GM18499 (cell line): ENCODE measurements around the gene COL4A1.

ENCODE experiments used
- ATAC-seq: cut with Tn5 transposase; IDR thresholded peaks from one replicate; pipeline ENCODE4 v1.9.1; 2021; ENCODE audit warnings: moderate number of reproducible peaks; ENCODE audit not compliant: insufficient read depth, unreplicated experiment

The COL4A1 gene

GRCh38 chr13:110245416-110245899 lies 61.5 kb downstream of the COL4A1 start:
- ATAC-seq, result no peak

- ATAC-seq, result no peak
Observed at GRCh38 chr13:110244976-110245375, 62.0 kb downstream of the COL4A1 start.

GRCh38 chr13:110244071-110244830 lies 62.7 kb downstream of the COL4A1 start:
- no peak for ATAC-seq

DNA sequence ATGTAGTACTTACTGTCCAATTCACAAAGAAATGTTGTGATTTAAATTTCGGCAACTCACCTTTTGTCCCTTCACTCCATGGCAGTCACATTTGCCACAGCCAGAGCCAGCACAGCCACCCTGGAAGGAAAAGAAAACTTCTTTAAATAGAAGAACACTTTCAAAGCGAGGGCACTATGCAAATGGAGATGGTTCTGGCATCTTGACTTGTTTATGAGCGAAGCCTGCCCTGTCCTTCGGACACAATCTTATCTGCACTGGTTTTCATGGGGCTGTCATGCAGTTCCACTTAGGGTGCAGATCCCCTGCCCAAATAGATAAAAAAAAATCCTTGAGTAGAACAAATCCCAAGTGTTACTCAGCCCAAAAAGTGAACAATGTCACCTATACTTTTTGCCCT lies 64.3 kb downstream of the COL4A1 start:
- ATAC-seq, result no peak

DNA sequence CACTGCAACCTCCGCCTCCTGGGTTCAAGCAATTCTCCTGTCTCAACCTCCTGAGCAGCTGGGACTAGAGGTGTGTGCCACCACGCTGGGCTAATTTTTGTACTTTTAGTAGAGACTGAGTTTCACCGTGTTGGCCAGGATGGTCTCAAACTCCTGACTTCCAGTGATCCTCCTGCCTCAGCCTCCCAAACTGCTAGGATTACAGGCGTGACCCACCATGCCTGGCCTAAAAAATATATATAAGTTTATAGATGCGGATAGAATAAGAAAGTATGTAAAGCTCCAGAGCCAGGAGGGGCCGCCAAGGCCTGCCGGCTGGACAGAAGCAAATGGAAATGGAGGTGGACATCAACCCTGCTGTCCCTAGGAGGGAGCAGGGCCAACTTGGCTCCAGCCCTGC lies 66.0 kb downstream of the COL4A1 start:
- ATAC-seq, result no peak

DNA sequence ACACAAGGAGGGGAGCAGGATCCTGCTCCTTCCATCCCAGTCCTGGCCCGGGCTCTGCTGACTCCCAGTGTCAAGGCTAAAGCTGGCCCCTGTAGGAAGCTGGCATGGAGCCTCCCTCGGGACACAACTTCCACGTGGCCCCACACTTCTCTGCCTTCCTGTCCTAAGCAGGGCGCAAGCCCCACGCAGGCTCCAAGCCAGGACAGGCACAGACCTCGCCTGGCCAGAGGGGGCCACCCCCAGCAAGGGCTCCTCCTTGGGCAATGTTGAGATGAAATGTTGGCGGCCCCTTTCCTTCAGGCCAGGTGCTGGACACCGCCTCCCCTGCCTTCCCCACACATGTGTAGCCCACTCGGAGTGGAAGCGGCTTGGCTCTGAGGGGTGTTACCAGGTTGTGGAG lies 66.6 kb downstream of the COL4A1 start:
- ATAC-seq, result no peak

DNA sequence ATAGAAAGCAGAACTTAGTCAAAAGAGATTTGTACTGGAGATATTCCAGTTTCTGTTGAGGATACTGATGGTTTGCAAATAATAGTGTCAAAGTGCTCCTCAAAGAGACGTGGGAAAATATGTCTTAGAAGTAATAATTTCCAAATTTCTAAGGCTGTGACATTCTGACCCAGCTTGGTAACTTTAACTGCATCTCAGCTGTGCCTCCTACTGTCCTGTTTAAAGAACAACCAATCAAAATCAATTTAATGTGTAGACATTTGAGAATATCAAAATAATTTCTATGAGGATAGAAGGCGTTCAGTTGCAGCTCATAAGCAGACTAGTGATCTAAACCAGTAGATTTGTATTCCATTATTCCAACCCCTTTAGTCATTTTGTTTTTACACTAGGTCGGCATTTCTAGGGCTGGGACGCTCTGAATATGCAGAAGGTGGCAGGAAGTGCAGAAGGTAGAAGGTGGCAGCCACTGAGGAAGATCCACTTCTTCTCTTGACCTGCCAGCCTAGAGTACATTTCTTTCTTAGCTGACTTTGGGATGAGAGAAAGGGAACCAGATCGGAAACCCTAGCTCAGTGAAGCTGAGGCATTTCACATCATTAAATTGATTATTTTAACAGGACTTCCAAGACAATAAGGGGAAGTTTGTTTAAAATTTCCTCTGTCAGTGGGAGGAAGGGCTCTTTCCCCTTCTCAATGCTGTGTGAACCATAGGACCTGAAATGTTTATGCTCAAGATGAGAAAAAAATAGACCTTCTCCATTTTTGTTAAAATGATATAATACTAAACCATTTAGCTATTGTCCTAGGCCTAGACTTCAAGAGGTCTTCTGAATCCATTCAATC lies 67.5 kb downstream of the COL4A1 start:
- no peak for ATAC-seq

GRCh38 chr13:110238818-110239195 lies 68.2 kb downstream of the COL4A1 start:
- ATAC-seq, result no peak

- ATAC-seq, result no peak
Observed at GRCh38 chr13:110237875-110238817, 68.8 kb downstream of the COL4A1 start.

- no peak for ATAC-seq
Observed at GRCh38 chr13:110236831-110237261, 70.1 kb downstream of the COL4A1 start.

DNA sequence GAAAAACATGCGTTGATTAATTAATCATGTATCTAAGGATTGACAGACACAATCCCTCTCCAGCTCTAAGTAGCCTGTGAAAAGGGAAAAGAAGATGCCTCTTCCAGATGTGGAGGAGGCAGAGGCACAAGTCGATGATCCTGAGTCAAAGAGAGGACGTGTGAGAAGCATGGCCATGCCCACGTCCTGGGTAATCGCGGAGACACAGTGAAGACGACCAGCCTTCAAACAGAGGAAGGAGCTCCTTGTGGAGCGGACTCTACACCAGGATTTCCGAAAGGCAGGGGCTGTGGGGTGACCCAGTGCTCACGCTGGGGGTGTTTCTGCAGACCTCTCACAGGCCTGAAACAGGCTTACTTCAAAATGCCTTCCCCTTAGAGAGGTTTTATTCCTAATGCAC lies 70.5 kb downstream of the COL4A1 start:
- no peak for ATAC-seq

GRCh38 chr13:110234532-110234931 lies 72.4 kb downstream of the COL4A1 start:
- ATAC-seq, result no peak

GRCh38 chr13:110233951-110234280 lies 73.0 kb downstream of the COL4A1 start:
- no peak for ATAC-seq

DNA sequence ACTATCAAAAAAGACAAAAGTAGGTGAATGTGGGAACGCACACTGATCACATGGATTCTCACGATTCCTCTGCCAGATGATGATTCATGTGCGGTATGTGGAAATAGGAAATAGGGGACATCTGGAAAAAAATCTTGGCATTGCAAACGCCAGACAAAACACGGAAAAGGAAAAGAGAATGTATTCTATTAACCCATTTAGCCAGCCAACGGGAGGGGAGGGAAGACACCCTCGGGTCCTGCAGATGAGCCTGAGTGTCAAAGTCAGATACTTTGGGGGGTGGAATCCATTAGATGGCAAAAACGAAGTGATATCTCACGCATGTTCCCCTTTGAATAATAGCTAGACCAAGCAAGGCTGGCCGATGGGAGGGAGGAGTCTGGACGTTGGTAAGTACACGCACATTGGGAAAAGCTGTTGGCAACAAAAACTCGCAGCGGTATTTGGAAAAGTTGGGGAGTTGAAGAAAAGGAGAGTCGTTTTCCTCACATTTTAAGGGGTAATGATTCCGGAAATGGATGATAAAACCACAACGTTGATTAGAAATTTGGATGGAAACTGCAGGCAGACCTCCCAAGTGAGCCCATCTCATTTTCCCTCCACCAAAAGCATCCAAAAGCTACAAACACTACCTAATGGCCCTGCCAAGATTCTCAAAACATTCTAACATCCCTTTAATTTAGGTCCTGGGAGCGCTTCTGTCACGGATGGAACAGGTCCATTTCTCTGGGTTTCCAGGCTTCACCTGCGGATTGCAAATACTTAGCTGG lies 73.6 kb downstream of the COL4A1 start:
- no peak for ATAC-seq

DNA sequence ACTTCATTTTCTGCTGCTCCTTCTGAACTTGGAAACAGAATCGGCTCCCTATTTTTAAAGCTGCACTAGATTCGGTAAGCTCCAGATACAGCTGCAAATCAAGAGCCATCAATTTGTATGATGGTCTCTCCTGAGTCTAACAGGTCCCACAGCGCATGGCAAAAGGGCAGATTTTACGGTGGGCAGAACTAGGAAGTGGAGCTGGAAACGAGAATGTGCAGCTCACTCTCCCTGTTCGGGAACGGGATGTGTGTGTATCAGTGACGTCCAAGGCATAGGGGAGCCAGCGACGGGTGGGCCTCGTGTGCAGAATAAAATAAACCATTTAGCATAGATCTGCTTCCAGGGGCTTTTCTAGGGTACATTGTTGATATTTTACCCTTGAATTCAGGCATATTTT lies 74.2 kb downstream of the COL4A1 start:
- no peak for ATAC-seq

GRCh38 chr13:110232142-110232541 lies 74.8 kb downstream of the COL4A1 start:
- no peak for ATAC-seq

- no peak for ATAC-seq
Observed at GRCh38 chr13:110231348-110232047, 75.5 kb downstream of the COL4A1 start.

DNA sequence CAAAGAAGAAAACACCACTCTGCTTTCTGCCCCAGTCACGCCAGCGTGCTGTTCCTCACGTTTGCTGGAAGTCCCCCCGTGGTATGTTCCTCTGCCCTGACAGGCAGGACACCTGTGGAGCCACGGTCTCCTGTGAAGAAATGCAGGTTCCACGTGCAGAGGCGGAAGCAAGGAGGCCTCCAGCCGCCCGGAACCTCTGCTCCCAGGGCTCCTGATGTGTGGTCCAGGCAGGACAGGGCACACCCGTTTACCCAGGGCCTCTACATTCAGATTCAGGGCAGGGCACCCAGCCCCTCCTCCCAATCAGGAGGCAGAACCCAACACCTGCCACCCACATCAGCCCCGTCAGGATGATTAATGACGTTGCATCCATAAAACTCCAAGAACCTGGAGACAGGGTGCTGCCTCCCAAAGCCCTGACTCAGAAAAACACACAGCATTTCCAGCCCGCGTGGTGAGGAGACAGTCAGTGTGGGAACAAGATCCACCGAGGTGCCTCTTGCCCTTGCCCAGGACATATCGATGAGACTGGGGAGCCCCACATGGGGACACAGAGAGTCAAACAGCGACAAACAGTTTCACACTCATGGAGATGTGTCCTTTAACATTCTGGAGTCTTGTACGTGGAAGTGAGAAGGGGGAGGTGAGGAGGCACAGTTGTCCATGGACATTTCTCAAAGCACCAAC lies 76.2 kb downstream of the COL4A1 start:
- no peak for ATAC-seq
